GM21786 (cell line): ENCODE measurements around the gene ID3.
"Not testable (repeated sequence)": the region's sequence is repeated elsewhere in the genome, so short reads cannot be mapped to it uniquely, and the experiment has no call there.

Source experiments
- ATAC-seq: cut with Tn5 transposase; IDR thresholded peaks from one replicate; pipeline ENCODE4 v1.9.1; 2021; ENCODE audit not compliant: unreplicated experiment

Gene ID3

DNA sequence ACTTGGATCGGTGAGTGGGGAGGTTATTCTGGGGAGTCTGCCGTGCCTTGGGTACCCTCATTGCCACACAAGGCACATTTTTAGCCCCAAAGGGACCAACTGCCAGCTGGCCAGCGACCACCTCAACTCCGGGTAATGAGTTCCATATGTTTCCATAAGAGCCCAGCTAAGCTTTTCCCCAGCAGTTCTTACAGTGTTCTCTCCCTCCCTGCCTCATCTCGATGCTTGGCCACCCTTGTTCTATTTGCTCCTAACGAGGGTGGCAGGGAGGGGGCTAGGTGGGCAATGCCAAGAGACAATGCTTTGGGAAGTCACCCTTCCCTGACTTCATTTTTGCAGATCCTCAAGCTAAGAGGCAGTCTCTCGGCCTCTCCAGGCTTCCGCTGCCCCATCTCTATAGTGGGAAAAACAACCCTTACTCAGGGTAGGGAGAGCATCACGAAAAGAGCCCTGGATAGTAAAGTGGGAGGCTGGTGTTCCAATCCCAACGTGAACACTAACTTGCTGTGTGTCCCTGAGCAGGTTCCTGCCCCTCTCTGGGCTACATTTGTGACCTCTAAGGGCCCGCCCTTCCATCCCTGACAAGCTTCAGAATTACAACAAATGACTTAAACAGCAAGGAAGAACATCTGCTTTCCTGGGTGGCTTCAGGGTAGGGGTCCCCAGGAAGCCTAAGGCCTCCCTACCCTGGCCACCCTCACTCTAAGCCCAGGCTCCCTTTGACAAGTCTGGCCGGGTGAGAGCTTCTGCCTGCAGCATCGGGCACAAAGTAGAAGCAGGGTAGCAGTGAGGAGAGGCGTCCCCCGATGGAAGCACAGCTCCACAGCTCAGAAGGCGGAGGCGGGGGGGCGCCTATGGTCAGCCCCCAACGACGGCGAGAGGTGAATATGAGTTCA lies 5.8 kb downstream of the ID3 start:
- ATAC-seq: no peak

DNA sequence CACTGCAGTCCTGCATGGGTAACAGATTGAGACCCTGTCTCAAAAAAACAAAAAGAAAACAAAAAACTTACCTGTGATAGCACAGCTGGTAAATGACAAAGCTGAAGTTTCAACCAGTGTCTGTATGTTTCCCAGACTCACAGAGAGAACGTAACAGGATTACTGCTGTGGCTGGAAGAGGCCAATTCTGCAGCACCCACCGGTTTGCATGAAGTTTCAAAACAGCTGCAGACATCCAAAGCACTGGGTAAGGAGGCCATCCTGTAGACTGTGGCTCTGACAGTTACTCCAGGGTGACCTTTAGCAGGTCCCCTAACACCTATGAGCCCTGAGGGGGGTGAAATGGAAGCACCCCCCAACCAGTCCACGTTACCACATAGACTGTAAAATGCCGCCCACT lies 7.5 kb downstream of the ID3 start:
- ATAC-seq: no peak

DNA sequence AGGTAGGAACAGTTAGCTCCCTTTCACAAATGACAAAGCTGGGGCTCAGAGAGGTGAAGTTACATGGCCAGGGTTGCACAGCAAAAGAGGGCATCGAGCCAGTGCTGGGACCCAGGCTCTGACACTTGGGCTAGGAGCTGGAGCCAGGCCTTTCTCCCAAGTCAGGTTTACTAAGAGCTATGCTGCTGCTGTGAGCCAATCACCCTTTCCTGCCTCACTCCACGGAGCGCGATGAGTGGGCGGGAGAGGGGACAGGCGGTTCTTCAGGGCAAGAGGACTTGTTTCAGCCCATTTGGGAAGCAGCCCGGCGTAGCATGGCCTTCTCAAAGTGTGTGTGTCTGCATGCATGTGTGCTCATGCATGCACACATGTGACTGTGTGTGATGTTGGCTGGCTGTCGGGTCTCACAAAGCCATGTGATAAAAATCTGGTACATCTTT lies 10.6 kb downstream of the ID3 start:
- ATAC-seq: no peak

DNA sequence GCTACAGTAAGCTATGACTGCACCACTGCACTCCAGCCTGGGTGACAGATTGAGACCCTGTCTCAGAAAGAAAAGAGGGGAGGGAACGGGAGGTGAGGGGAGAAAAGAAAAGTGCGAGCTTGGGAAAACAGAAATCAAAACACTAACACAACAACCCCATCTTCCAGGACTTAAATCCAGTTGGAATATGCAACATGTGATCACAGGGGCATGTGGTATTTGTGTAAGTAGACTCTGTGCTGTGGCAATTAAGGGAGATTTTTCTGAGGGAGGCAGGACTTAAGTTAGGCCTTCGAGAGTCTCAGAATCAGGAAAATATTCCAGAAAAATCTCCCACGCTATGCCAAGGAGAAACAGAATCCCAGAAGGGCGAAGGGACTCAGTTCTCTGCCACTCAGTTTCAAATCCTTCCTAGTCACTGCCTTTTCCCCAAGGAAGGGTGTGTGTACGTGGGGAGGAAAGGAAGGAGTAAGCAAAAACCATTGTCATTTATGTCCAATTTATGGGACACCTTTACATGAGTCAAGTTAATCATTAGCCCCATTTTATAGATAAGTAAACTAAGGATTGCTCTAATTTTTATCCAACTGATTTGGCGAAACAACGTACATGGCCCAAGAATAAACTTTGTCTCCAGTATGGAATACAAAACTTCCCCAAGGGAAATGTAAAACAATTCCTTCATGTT lies 12.3 kb downstream of the ID3 start:
- no peak for ATAC-seq

DNA sequence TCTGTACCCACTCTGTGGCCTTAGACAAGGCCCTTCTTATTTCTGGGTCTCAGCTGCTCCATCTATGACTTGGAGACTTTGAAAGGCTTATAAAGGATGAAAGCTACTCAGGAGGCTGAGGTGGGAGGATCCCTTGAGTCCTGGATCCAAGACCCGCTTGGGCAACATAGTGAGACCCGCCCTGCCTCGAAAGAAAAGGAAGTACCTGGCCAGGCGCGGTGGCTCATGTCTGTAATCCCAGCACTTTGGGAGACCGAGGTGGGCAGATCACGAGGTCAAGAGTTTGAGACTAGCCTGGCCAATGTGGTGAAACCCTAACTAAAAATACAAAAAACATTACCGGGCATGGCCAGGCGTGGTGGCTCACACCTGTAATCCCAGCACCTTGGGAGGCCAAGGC lies 13.4 kb downstream of the ID3 start:
- ATAC-seq: no peak

DNA sequence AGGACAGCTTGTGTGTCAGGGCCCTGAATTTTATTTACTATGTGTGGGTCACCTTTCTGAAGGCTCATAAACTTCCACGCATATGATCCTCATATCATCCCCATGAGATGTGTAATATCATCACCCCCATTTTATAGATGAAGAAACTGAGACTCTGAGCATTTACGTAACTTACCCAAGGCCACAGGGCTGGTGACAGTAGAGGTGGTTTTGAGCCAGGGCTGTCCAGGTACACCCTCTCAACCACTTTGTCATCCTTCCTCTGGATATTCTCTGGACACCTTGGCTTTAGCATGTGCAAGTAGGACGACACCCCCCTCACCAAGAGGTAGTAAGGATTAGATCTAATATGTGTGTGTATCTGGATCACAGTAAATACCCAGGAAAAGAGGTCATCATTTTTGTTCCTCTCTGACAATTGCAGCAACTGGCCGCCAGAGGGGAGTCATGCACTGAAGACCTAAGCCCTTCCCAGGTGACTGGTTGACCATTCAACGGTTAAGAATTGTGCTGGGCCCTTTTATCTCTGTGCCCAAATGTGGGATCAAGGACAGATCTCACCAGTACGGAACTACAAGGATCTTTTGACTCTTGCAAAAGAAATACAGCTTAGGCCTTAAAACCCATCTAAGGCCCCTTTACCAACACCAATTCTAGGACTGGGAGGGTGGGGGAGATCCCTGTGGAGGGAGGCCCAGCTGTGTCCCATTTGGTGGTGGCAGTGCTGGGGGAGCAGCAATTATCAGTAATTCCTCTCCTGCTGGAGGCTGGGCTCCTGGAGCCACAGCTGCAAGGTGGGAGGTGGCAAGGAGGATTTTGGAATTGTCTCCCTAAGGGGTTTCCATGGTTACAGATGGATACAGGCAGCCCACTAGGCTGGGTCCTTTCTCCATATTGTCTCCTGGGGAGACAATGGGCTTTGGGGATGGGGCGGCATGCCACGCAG lies 14.6 kb downstream of the ID3 start:
- no peak for ATAC-seq

DNA sequence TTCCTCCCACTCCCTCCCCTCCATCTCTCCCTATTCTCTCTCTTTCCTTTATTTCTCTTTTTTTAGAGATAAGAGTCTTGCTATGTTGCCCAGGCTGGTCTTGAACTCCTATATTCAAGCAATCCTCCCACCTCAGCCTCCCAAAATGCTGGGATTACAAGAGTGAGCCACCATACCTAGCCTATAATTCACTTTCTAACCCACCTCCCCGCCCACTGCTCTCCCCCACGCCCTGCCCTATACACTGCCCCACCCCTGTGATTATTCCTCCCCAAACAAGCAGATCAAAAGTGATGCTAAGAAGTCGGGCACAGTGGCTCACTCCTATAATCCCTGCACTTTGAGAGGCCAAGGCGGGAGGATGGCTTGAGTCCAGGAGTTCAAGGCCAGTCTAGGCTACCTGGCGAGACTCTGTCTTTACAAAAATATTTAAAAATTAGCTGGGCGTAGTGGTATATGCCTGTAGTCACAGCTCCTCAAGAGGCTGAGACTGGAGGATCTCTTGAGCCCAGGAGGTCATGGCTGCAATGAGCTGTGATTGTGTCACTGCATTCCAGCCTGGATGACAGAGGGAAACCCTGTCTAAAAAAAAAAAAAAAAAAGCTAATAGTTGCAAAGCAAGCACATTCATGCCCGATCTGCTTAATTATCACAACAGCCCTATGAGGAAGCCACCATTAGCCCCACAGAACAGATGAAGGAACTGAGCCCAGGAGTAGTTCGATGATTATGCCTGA lies 15.4 kb downstream of the ID3 start:
- ATAC-seq: no peak

DNA sequence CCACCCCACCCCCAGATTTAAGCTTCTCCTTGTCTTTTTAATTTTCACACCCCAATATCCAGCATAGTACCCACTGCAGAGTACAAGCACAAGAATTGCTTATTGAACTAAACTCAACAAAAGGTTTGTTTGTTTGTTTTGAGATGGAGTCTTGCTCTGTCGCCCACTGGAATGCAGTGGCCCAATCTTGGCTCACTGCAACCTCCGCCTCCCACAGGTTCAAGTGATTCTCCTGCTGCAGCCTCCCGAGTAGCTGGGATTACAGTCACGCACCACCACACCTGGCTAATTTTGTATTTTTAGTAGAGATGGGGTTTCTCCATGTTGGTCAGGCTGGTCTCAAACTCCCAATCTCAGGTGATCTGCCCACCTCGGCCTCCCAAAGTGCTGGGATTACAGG lies 16.4 kb downstream of the ID3 start:
- not testable (repeated sequence) for ATAC-seq

DNA sequence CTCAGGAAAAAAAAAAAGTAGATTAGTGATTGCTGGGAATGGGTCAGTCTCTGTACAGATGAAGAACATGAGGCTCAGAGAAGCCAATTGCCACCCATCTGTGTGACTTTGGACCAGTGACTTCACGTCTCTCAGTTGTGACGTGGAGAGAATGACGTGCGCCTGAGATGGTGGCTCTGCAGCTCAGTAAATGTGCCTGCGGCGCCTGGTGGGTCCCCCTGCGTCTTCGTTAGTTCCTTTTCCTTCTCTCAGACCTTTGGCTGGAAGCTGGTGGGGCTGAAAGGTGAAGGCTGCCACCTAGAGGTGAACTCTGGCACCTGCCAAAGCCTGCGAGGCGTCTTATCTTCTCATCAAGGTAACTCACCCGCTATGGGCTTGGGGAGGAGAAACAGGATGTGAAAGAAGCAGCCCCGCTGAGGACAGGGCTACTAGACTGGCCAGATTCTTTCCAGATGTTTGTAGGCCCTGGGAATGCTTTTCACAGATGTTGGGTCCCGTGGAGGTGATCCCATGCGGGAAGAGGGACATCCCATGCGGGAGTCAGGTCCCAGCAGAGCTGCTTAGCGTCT lies 19.5 kb downstream of the ID3 start:
- ATAC-seq: peak; percentile 85

DNA sequence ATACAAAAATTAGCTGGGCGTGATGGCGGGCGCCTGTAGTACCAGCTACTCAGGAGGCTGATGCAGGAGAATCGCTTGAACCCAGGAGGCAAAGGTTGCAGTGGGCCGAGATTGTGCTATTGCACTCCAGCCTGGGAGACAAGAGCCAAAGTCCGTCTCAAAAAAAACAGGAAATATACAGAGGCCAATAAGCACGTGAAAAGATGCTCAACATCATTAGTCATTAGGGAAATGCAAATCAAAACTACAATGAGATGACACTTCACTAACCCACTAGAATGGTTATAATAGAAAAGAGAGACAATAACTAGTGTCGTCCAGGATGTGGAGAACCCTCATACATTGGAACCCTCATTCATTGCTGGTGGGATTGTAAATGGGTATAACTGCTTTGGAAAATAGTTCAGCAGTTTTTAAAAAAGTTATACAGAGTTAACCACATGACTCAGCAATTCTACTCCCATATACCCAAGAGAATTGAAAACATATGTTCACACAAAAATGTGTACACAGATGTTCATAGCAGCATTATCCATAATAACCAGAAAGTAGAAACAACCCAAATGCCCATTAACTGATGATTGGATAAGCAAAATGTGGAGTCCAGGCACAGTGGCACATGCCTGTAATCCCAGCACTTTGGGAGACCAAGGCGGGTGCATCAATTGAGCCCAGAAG lies 21.9 kb downstream of the ID3 start:
- no peak for ATAC-seq

DNA sequence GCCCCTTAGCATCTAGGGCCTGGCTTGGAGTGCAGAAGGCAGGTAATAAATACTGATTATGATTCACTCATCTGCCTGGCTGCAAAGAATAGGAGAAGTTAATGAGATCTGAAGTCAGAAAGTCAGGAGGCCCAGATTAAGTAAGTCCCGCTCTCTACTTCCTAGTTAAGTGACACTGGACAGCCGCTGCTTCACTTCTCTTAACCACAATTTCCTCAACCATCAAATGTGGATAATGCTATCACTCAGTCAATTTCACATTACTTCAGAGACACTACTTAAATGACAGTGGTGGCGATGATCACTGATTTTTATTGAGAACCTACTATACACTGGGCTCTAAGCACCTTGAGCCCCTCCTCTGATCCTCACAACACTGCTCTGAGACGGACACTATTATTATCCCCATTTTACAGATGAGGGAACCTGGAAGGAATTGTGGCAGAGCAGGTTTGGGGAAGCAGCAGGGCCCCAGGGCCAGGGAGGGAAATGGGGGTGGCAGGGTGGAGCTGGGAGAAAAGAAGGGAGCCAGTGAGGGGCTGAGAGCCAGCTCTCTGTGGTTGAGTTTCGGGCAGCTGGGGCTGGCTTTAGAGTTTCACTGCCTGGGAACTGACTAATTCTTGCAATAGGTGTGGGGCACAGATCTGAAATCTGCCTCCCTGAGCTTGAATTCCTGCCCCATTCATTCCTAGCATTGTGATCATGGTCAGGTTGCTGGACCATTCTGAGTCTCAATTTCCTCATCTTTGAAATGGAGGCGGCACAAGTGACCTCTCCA lies 25.9 kb downstream of the ID3 start:
- no peak for ATAC-seq

DNA sequence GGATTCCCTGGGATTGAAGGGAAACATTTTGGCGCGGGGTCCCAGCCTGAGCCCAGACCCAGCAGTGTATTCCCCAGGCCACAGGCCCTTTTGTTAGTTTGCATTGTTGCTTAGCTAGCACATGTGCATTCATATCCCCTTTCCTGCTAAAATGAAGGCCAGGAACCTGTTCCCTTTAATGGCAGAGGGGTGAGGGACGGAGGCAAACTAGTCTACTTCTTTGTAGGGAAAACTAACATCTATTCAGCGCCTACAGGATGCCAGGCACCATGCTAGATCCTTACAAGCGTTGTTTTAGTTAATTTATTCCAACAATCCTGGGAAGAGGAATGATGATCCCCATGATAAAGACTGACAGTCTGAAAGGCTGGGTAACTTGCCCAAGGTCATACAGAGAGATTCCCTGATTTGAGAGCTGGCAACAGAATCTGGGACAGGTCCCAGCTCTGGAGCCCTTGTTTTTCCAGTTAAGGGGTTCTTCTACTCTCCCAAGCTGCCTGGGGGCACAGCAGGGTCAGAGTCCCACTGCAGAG lies 27.7 kb downstream of the ID3 start:
- ATAC-seq: no peak

DNA sequence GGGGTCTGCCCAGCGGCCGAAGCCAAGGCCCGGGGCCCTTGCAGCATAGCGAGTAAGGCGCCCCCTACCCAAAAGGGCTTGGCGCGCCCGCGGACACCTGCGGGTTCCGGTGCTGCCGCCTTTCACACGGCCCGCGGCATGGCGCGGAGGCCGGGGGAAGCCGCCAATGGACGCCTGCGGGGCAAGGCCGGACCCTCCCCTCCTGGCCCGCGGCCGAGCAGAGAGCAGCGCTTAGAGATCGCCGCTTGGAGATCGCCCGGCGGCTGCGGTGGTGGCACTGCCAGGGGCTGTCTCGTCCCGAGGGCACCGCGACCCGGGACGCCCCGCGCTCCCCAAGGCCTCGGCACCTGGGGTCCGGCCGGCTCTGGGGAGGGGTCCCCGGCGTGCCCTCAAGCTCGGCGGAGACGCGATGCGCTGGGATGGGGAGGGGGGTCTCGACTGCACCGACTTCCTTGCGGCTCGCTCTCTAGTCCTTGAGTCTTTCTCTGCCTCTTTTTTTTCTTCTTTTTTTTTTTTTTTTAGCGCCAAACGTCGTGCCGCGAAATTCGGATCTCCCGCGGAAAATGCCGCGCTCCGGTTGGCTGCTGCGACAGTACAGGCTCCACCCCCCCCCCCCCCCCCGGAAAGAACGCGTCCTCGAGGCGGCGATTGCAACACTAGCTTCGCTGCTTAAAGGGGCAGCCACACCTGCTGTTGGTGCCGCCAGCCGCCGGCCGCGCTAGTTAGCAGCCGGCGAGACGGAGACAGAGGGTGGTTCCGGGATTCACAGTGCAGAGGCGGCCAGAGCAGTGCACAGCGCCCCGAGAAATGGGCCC lies 28.3 kb downstream of the ID3 start, which contains the start of gene E2F2:
E2F2 (minus strand) TSS at position 487 of the 815 bp plus-strand sequence; CDS start at position 47, 440 bp downstream.
- no peak for ATAC-seq

DNA sequence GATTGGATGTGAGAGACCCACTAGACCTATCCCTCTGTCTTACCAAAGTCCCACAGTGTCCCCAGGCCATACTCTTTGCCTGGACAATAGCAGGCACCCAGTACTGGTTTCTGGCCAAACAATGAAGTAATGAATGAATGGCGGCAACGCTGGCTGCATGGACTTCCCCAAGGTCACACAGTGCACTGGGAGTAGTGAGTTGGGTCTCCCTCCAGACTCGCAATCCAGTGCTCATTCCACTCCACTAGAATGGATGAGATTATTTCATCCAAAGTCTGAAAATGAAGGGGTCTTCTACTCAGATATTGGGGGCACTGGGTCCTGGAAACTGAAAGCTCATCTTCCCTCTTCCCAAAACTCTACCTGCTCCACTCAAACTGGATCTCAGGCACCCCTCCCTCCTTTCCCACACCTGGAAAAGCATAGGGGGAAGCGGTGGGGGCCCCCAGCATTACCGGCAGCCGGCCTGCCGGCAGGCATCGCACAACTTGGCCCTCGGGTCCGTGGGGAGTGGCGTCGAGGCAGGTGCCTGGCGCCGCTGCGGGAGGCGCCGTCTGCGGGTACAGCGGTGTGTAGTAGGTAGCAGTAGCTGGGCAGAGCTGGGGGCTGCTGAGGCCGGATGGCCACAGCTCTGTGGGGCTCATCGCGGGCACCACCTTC lies 29.1 kb downstream of the ID3 start:
- ATAC-seq: no peak

DNA sequence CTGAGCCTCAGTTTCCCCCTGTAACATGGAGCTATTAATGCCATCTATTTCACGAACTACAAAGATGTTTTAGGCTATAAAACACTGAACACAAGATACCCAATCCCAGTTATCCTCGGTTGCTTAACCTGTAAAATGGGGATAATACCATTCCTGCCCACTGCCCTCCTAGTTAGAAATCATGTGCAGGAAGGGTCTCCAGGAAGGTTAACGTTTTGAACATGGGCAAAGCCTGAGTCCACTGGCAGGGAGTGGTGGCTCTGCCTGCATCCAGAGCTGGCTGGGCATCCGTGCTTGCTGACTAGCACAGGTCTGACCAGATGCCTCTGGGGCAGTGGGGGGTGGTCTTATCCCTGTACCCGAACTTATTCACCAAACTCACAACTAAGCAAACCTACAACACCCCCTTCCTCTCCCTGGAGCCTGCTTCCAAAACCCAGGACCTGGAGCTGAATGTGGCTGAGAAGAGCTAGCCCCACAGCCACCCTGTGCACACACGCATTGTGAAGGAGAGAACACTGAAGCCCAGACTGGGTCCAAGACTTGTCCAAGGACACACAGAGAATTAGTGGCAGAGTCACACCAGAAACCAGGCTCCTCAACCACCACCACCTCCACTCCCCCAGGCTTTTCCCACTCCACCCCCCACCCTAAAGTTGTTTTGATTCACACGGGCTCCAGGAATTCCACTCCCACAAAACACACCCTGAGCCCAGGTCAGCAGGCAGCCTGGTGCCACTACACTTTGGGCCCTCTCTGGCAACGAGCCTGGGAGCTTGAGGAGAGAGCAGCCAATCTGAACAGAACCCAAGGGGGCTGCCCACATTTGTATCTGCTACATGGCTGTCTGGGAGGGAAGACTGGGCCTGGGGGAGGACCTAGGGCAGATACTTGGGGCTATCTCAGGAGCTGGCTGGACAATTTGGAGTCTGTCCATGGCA lies 29.9 kb downstream of the ID3 start:
- ATAC-seq: no peak
